Adipocyte (in vitro differentiated cells): ENCODE measurements around the gene PPP1R12C.
"Not testable (repeated sequence)": the region's sequence is repeated elsewhere in the genome, so short reads cannot be mapped to it uniquely, and the experiment has no call there.

Experiments
- DNase-seq: peaks from one replicate; pipeline ENCODE4 v3.0.0-alpha.2; 2015; ENCODE audit warnings: low read depth
- H3K27me3 ChIP-seq: replicated peaks from 2 replicates; pipeline ENCODE4 v1.7.0; 2013; ENCODE audit warnings: mild to moderate bottlenecking, low read length, moderate library complexity; ENCODE audit not compliant: control insufficient read depth, insufficient read depth
- H3K36me3 ChIP-seq: 2 replicates; pipeline ENCODE4 v1.7.0; 2013; ENCODE audit warnings: low read length, mild to moderate bottlenecking, moderate library complexity; ENCODE audit not compliant: control insufficient read depth, insufficient read depth, severe bottlenecking
- H3K4me1 ChIP-seq: 2 replicates; pipeline ENCODE4 v1.7.0; 2013; ENCODE audit warnings: mild to moderate bottlenecking, low read length, moderate library complexity; ENCODE audit not compliant: control insufficient read depth, insufficient read depth
- H3K4me3 ChIP-seq: 2 replicates; pipeline ENCODE4 v1.7.0; 2013; ENCODE audit warnings: mild to moderate bottlenecking, low read length, moderate library complexity
- H3K9ac ChIP-seq: 2 replicates; pipeline ENCODE4 v1.7.0; 2013; ENCODE audit warnings: mild to moderate bottlenecking, low read length, moderate library complexity
- H3K9me3 ChIP-seq: 2 replicates; pipeline ENCODE4 v1.7.0; 2013; ENCODE audit warnings: mild to moderate bottlenecking, low read length, moderate library complexity; ENCODE audit not compliant: control insufficient read depth

Gene PPP1R12C

GRCh38 chr19:55071913-55072312 is 45.5 kb downstream of the PPP1R12C start:
- H3K4me3 ChIP-seq, result no peak overlapping the region
- H3K9me3 ChIP-seq, result no peaks in the 10 kb centered on the region
- peaks cover 4% of the 10 kb centered on the region for H3K4me1 ChIP-seq
- DNase-seq, result no peak
- H3K36me3 ChIP-seq, result no peaks in the 10 kb centered on the region
- no peak overlapping the region for H3K9ac ChIP-seq
- peaks cover 43% of the 10 kb centered on the region for H3K27me3 ChIP-seq

- Histone ChIP-seq H3K9ac (no peak overlapping the region), H3K9me3 (no peaks in the 10 kb centered on the region), H3K4me3 (no peak overlapping the region), H3K27me3 (peaks cover 46% of the 10 kb centered on the region), H3K36me3 (no peaks in the 10 kb centered on the region), H3K4me1 (peaks cover 4% of the 10 kb centered on the region)
- peak; percentile 22 for DNase-seq
Observed at GRCh38 chr19:55071129-55071502, 46.3 kb downstream of the PPP1R12C start.

GRCh38 chr19:55070466-55071128 is 46.8 kb downstream of the PPP1R12C start:
- H3K4me1 ChIP-seq, result peaks cover 4% of the 10 kb centered on the region
- H3K27me3 ChIP-seq, result peaks cover 49% of the 10 kb centered on the region
- no peak for DNase-seq
- no peaks in the 10 kb centered on the region for H3K9me3 ChIP-seq
- no peak overlapping the region for H3K4me3 ChIP-seq
- H3K36me3 ChIP-seq, result no peaks in the 10 kb centered on the region
- H3K9ac ChIP-seq, result no peak overlapping the region

GRCh38 chr19:55069865-55070197 is 47.6 kb downstream of the PPP1R12C start:
- no peak overlapping the region for H3K4me3 ChIP-seq
- peaks cover 44% of the 10 kb centered on the region for H3K27me3 ChIP-seq

GRCh38 chr19:55068950-55069864 is 48.2 kb downstream of the PPP1R12C start:
- peak; percentile 39 for DNase-seq
- H3K27me3 ChIP-seq, result peaks cover 44% of the 10 kb centered on the region
- peaks cover 4% of the 10 kb centered on the region for H3K4me1 ChIP-seq

More at GRCh38 chr19:55069865-55070197, 47.6 kb downstream of the PPP1R12C start:
- Histone ChIP-seq H3K36me3 (no peaks in the 10 kb centered on the region), H3K4me1 (peaks cover 4% of the 10 kb centered on the region), H3K9ac (no peak overlapping the region), H3K9me3 (no peaks in the 10 kb centered on the region)
- no peak for DNase-seq

GRCh38 chr19:55067869-55068268 is 49.6 kb downstream of the PPP1R12C start:
- H3K9me3 ChIP-seq, result no peaks in the 10 kb centered on the region
- H3K4me3 ChIP-seq, result no peak overlapping the region
- no peaks in the 10 kb centered on the region for H3K36me3 ChIP-seq
- H3K27me3 ChIP-seq, result peaks cover 44% of the 10 kb centered on the region
- H3K9ac ChIP-seq, result no peak overlapping the region
- H3K4me1 ChIP-seq, result peaks cover 4% of the 10 kb centered on the region
- DNase-seq, result no peak

More at GRCh38 chr19:55068950-55069864, 48.2 kb downstream of the PPP1R12C start:
- Histone ChIP-seq H3K4me3 (peak overlapping the region; percentile 46), H3K9ac (no peak overlapping the region), H3K9me3 (no peaks in the 10 kb centered on the region), H3K36me3 (no peaks in the 10 kb centered on the region)

- no peak for DNase-seq
- no peaks in the 10 kb centered on the region for H3K36me3 ChIP-seq
- peaks cover 44% of the 10 kb centered on the region for H3K27me3 ChIP-seq
- no peaks in the 10 kb centered on the region for H3K9me3 ChIP-seq
- no peak overlapping the region for H3K9ac ChIP-seq
- no peak overlapping the region for H3K4me3 ChIP-seq
- peaks cover 7% of the 10 kb centered on the region for H3K4me1 ChIP-seq
Observed at GRCh38 chr19:55066107-55066709, 51.2 kb downstream of the PPP1R12C start.

GRCh38 chr19:55065516-55065915 is 51.9 kb downstream of the PPP1R12C start:
- H3K9ac ChIP-seq, H3K4me3 ChIP-seq, H3K36me3 ChIP-seq, H3K4me1 ChIP-seq, DNase-seq, H3K9me3 ChIP-seq: not testable (repeated sequence)
- H3K27me3 ChIP-seq, result peaks cover 39% of the 10 kb centered on the region

- Histone ChIP-seq H3K9ac (no peak overlapping the region), H3K36me3 (peaks cover 2% of the 10 kb centered on the region), H3K4me3 (peak overlapping the region; percentile 89), H3K27me3 (peaks cover 23% of the 10 kb centered on the region), H3K4me1 (peaks cover 3% of the 10 kb centered on the region), H3K9me3 (no peaks in the 10 kb centered on the region)
- no peak for DNase-seq
Observed at GRCh38 chr19:55063492-55063843, 54.0 kb downstream of the PPP1R12C start.

- Histone ChIP-seq H3K36me3 (peaks cover 5% of the 10 kb centered on the region), H3K9ac (peak within 1 kb of the TSS; percentile 93), H3K27me3 (peaks cover 21% of the 10 kb centered on the region), H3K9me3 (no peaks in the 10 kb centered on the region), H3K4me1 (peaks cover 3% of the 10 kb centered on the region), H3K4me3 (peak within 1 kb of the TSS; percentile 89)
- DNase-seq, result peak; percentile 98
Observed at GRCh38 chr19:55062735-55063491, 54.5 kb downstream of the PPP1R12C start, which contains the start of gene RDH13. RDH13 (minus strand) TSS chr19:55063148; CDS start chr19:55063032, 116 bp downstream.

GRCh38 chr19:55060287-55060686 is 57.1 kb downstream of the PPP1R12C start:
- H3K4me1 ChIP-seq, H3K9ac ChIP-seq, H3K4me3 ChIP-seq, DNase-seq, H3K9me3 ChIP-seq, H3K27me3 ChIP-seq: not testable (repeated sequence)
- peaks cover 27% of the 10 kb centered on the region for H3K36me3 ChIP-seq
